MM.1S (cell line): Measurements from ENCODE around the gene PARD6G.

Experiments
- EZH2 ChIP-seq: fragments of 300-600 bp; sonication (generic); optimal IDR thresholded peaks from 2 replicates; pipeline ENCODE3; 2017; ENCODE audit warnings: low read depth, mild to moderate bottlenecking, antibody characterized with exemption, low read length, mixed read lengths
- TF ChIP-seq, protein P1 (sequence below): fragments of 300-600 bp; sonication (generic); IDR thresholded peaks from 2 replicates; pipeline ENCODE4 v1.5.1; 2016; ENCODE audit warnings: antibody characterized with exemption, low read length, mixed read lengths

DNA sequence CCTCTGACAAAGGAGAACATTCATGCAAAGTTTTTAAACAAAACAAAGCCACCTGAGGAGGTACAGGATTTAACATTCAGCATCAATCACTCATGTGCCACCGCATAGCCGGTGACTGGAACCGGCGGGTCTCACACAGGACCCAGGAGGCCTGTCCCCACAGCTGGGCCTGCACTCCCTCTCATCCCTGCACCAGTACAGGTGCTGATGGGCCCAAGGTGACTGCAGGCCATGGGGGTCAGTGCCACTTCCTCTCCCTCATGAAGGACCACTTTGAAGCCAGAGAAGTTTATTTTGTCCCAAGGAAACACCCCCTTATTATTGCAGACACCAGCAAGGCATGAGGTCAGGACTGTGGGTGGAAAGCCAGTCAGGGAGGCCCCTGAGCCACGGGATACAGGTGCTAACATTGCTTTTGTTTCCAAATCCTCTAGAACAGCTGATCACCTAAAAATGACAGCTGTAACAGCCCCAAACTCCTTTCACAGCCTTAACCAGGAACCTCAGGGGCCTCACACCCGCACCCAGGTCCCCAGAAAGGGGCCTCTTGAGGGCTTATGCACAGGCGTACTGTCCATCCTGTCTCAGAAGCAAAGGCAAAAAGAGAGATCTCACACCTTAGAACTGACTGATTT is 14.0 kb downstream of the PARD6G start:
- TF ChIP-seq, protein P1, sequence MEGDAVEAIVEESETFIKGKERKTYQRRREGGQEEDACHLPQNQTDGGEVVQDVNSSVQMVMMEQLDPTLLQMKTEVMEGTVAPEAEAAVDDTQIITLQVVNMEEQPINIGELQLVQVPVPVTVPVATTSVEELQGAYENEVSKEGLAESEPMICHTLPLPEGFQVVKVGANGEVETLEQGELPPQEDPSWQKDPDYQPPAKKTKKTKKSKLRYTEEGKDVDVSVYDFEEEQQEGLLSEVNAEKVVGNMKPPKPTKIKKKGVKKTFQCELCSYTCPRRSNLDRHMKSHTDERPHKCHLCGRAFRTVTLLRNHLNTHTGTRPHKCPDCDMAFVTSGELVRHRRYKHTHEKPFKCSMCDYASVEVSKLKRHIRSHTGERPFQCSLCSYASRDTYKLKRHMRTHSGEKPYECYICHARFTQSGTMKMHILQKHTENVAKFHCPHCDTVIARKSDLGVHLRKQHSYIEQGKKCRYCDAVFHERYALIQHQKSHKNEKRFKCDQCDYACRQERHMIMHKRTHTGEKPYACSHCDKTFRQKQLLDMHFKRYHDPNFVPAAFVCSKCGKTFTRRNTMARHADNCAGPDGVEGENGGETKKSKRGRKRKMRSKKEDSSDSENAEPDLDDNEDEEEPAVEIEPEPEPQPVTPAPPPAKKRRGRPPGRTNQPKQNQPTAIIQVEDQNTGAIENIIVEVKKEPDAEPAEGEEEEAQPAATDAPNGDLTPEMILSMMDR, result no peak
- TF ChIP-seq EZH2, result no peak
